ENCODE measurements around the gene LRMDA.

Gene LRMDA

GRCh38 chr10:75803816-75804552, 372.6 kb downstream of the LRMDA start:
- DNase-seq (ENCODE audit: low read depth in 1 of 2, low spot score in 1 of 2) = no peak

GRCh38 chr10:75806186-75806585, 374.8 kb downstream of the LRMDA start:
- DNase-seq (ENCODE audit: low read depth in 1 of 2, low spot score in 1 of 2) = no peak

- no peak for DNase-seq (ENCODE audit: low read depth in 1 of 2, low spot score in 1 of 2)
Measured at GRCh38 chr10:75807456-75807855, 376.0 kb downstream of the LRMDA start.

- DNase-seq (ENCODE audit: low read depth in 1 of 2, low spot score in 1 of 2) = no peak
Measured at GRCh38 chr10:75809003-75809402, 377.6 kb downstream of the LRMDA start.

- no peak for DNase-seq (ENCODE audit: low read depth in 1 of 2, low spot score in 1 of 2)
Measured at GRCh38 chr10:75814014-75814413, 382.6 kb downstream of the LRMDA start.

- DNase-seq (ENCODE audit: low read depth in 1 of 2, low spot score in 1 of 2) = no peak
Measured at GRCh38 chr10:75815066-75815465, 383.6 kb downstream of the LRMDA start.

GRCh38 chr10:75817198-75817597, 385.8 kb downstream of the LRMDA start:
- DNase-seq (ENCODE audit: low read depth in 1 of 2, low spot score in 1 of 2) = no peak

- no peak for DNase-seq (ENCODE audit: low read depth in 1 of 2, low spot score in 1 of 2)
Measured at GRCh38 chr10:75818552-75818951, 387.1 kb downstream of the LRMDA start.

GRCh38 chr10:75825235-75825634, 393.8 kb downstream of the LRMDA start:
- no peak for DNase-seq (ENCODE audit: low read depth in 1 of 2, low spot score in 1 of 2)

- no peak for DNase-seq (ENCODE audit: low read depth in 1 of 2, low spot score in 1 of 2)
Measured at GRCh38 chr10:75825661-75826060, 394.2 kb downstream of the LRMDA start.

- DNase-seq (ENCODE audit: low read depth in 1 of 2, low spot score in 1 of 2) = no peak
Measured at GRCh38 chr10:75826846-75827245, 395.4 kb downstream of the LRMDA start.

- no peak for DNase-seq (ENCODE audit: low read depth in 1 of 2, low spot score in 1 of 2)
Measured at GRCh38 chr10:75827587-75828021, 396.2 kb downstream of the LRMDA start.

GRCh38 chr10:75828413-75828812, 397.0 kb downstream of the LRMDA start:
- no peak for DNase-seq (ENCODE audit: low read depth in 1 of 2, low spot score in 1 of 2)

GRCh38 chr10:75836064-75836463, 404.6 kb downstream of the LRMDA start:
- no peak for DNase-seq (ENCODE audit: low read depth in 1 of 2, low spot score in 1 of 2)

- DNase-seq (ENCODE audit: low read depth in 1 of 2, low spot score in 1 of 2) = no peak
Measured at GRCh38 chr10:75838486-75838885, 407.1 kb downstream of the LRMDA start.

- no peak for DNase-seq (ENCODE audit: low read depth in 1 of 2, low spot score in 1 of 2)
Measured at GRCh38 chr10:75839020-75839419, 407.6 kb downstream of the LRMDA start.

GRCh38 chr10:75841266-75841665, 409.8 kb downstream of the LRMDA start:
- DNase-seq (ENCODE audit: low read depth in 1 of 2, low spot score in 1 of 2) = no peak

- no peak for DNase-seq (ENCODE audit: low read depth in 1 of 2, low spot score in 1 of 2)
Measured at GRCh38 chr10:75845176-75845947, 413.9 kb downstream of the LRMDA start.

GRCh38 chr10:75847477-75847876, 416.1 kb downstream of the LRMDA start:
- DNase-seq (ENCODE audit: low read depth in 1 of 2, low spot score in 1 of 2) = no peak

- DNase-seq (ENCODE audit: low read depth in 1 of 2, low spot score in 1 of 2) = no peak
Measured at GRCh38 chr10:75851580-75852345, 420.3 kb downstream of the LRMDA start.

- no peak for DNase-seq (ENCODE audit: low read depth in 1 of 2, low spot score in 1 of 2)
Measured at GRCh38 chr10:75852851-75853484, 421.5 kb downstream of the LRMDA start.

All from activated T-helper 1 cell treated with anti-CD3 and anti-CD28 coated beads, Interleukin-2, amount 50 U/mL, for 16 hours (primary cell).